ENCODE data around the gene TEX22.

TEX22 gene

DNA sequence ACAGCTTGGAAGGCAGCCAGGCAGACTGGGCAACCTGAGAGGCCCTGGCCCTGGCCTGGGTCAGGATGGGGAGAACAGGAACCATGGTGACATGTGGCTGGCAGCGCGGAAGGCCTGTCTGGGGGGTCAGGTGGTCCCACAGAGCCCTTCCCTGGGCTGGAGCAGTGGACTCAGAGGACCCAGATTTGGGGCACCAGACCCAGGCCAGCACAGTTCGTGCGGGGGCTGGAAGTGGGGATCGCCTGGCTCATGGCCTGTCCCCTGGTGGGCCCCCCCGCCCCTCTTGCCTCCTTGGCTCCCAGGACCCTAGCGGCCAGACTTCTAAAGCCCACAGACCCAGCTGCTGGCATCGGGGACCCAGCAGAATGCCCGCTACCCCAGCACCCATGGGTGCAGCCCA, 42.7 kb downstream of the TEX22 start:
- Histone ChIP-seq H3K36me3 (ENCODE audit: control insufficient read depth, low read length) (peaks cover 55% of the 10 kb centered on the region), H3K27ac (ENCODE audit: low read depth, low read length) (no peak overlapping the region), H4K20me1 (ENCODE audit: control insufficient read depth, insufficient read depth, low read depth, low read length) (peaks cover 16% of the 10 kb centered on the region), H3K9me2 (replicated peaks; ENCODE audit: control insufficient read depth, low read length) (no peaks in the 10 kb centered on the region), H3K4me2 (ENCODE audit: low read length) (no peak overlapping the region), H3K27me3 (ENCODE audit: control insufficient read depth, low read length) (no peaks in the 10 kb centered on the region), H3K79me2 (ENCODE audit: control insufficient read depth, low read length) (peaks cover 46% of the 10 kb centered on the region), H3K9me3 (ENCODE audit: control insufficient read depth, insufficient read depth, low read length) (no peaks in the 10 kb centered on the region; the same call in 1 of the 2 replicates), H3K4me3 (ENCODE audit: low read length) (no peak overlapping the region), H3F3A (ENCODE audit: control insufficient read depth, insufficient read depth) (no peaks in the 10 kb centered on the region), H3K4me1 (ENCODE audit: control insufficient read depth, low read length) (no peaks in the 10 kb centered on the region)
- TF ChIP-seq EZH2phosphoT487 (IDR thresholded peaks at IDR 0.05; ENCODE audit: borderline replicate concordance, low read length) = no peak
- TF ChIP-seq, protein P1, sequence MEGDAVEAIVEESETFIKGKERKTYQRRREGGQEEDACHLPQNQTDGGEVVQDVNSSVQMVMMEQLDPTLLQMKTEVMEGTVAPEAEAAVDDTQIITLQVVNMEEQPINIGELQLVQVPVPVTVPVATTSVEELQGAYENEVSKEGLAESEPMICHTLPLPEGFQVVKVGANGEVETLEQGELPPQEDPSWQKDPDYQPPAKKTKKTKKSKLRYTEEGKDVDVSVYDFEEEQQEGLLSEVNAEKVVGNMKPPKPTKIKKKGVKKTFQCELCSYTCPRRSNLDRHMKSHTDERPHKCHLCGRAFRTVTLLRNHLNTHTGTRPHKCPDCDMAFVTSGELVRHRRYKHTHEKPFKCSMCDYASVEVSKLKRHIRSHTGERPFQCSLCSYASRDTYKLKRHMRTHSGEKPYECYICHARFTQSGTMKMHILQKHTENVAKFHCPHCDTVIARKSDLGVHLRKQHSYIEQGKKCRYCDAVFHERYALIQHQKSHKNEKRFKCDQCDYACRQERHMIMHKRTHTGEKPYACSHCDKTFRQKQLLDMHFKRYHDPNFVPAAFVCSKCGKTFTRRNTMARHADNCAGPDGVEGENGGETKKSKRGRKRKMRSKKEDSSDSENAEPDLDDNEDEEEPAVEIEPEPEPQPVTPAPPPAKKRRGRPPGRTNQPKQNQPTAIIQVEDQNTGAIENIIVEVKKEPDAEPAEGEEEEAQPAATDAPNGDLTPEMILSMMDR (IDR thresholded peaks at IDR 0.05; ENCODE audit: low read depth, low read length, poor library complexity, severe bottlenecking) = no peak

DNA sequence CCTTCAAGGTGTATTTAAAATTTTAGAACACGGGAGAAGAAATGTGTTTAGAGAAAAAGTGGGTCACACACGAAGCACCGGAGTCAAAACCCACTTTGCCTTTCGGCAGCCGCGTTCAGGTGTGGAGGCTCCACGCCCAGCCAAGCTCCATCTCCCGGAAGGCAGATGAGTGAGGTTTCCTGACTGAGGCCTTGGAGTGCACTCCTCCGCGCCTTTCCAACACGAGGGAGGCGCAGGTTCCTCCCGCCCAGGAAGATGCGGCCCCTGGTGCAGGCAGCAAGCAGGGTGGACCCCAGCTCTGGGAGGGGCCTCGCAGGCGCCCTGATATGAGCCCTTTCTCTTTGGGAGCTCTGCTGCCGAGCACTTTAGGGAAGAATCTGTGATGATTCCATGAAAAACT, 43.8 kb downstream of the TEX22 start:
- peaks cover 41% of the 10 kb centered on the region for H3K79me2 ChIP-seq (ENCODE audit: control insufficient read depth, low read length)

DNA sequence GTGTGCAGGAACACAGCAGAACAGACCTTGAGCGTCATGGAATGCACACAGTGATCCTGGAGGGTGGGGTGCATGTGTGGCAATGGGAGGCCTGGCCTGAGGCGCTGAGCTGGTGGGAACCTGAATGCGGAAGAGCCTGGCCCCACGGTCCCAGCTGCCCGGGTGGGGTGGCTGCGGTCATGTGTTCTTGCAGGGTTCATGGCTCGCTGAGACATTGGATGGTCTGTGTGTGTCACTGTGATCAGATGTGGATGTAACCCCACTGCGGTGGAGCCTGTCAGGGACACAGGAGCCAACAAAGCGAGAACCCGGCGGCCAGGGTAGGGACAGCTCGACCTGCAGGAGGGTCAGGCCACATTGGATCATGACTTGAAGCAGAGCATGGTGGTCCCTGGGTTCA, 44.5 kb downstream of the TEX22 start:
- no peak for TF ChIP-seq EZH2phosphoT487 (IDR thresholded peaks at IDR 0.05; ENCODE audit: borderline replicate concordance, low read length)
- TF ChIP-seq, protein P1 (IDR thresholded peaks at IDR 0.05; ENCODE audit: low read depth, low read length, poor library complexity, severe bottlenecking) = no peak
- Histone ChIP-seq H4K20me1 (ENCODE audit: control insufficient read depth, insufficient read depth, low read depth, low read length) (peaks cover 10% of the 10 kb centered on the region; the same call in 1 of the 2 replicates), H3K4me1 (ENCODE audit: control insufficient read depth, low read length) (no peaks in the 10 kb centered on the region), H3F3A (ENCODE audit: control insufficient read depth, insufficient read depth) (no peaks in the 10 kb centered on the region), H3K27ac (ENCODE audit: low read depth, low read length) (no peak overlapping the region), H3K9me3 (ENCODE audit: control insufficient read depth, insufficient read depth, low read length) (no peaks in the 10 kb centered on the region), H3K9me2 (replicated peaks; ENCODE audit: control insufficient read depth, low read length) (no peaks in the 10 kb centered on the region), H3K36me3 (ENCODE audit: control insufficient read depth, low read length) (peaks cover 42% of the 10 kb centered on the region), H3K79me2 (ENCODE audit: control insufficient read depth, low read length) (peaks cover 34% of the 10 kb centered on the region), H3K27me3 (ENCODE audit: control insufficient read depth, low read length) (no peaks in the 10 kb centered on the region), H3K4me3 (ENCODE audit: low read length) (no peak overlapping the region), H3K4me2 (ENCODE audit: low read length) (no peak overlapping the region)

More for the DNA sequence above, 43.8 kb downstream of the TEX22 start:
- no peak overlapping the region for H3K4me2 ChIP-seq (ENCODE audit: low read length)
- no peaks in the 10 kb centered on the region for H3F3A ChIP-seq (ENCODE audit: control insufficient read depth, insufficient read depth)
- H3K4me1 ChIP-seq (ENCODE audit: control insufficient read depth, low read length) = no peaks in the 10 kb centered on the region
- H3K27me3 ChIP-seq (ENCODE audit: control insufficient read depth, low read length) = no peaks in the 10 kb centered on the region
- H4K20me1 ChIP-seq (ENCODE audit: control insufficient read depth, insufficient read depth, low read depth, low read length) = peaks cover 16% of the 10 kb centered on the region
- H3K4me3 ChIP-seq (ENCODE audit: low read length) = no peak overlapping the region
- peaks cover 49% of the 10 kb centered on the region for H3K36me3 ChIP-seq (ENCODE audit: control insufficient read depth, low read length)
- TF ChIP-seq EZH2phosphoT487 (IDR thresholded peaks at IDR 0.05; ENCODE audit: borderline replicate concordance, low read length) = no peak
- TF ChIP-seq, protein P1 (IDR thresholded peaks at IDR 0.05; ENCODE audit: low read depth, low read length, poor library complexity, severe bottlenecking) = no peak
- H3K27ac ChIP-seq (ENCODE audit: low read depth, low read length) = no peak overlapping the region
- H3K9me3 ChIP-seq (ENCODE audit: control insufficient read depth, insufficient read depth, low read length) = no peaks in the 10 kb centered on the region; the same call in 1 of the 2 replicates
- no peaks in the 10 kb centered on the region for H3K9me2 ChIP-seq (replicated peaks; ENCODE audit: control insufficient read depth, low read length)
